Measurements from ENCODE around the gene GPSM3. TPM values are rescaled to one million over a fixed set of nuclear protein-coding genes. Genes with fewer than 3 reads are reported as not detected.
"Not testable (repeated sequence)": the region's sequence is repeated elsewhere in the genome, so short reads cannot be mapped to it uniquely, and the experiment has no call there.

GPSM3 gene
- total RNA-seq, 1 donor from 2014 or later, result 6.9 TPM

DNA sequence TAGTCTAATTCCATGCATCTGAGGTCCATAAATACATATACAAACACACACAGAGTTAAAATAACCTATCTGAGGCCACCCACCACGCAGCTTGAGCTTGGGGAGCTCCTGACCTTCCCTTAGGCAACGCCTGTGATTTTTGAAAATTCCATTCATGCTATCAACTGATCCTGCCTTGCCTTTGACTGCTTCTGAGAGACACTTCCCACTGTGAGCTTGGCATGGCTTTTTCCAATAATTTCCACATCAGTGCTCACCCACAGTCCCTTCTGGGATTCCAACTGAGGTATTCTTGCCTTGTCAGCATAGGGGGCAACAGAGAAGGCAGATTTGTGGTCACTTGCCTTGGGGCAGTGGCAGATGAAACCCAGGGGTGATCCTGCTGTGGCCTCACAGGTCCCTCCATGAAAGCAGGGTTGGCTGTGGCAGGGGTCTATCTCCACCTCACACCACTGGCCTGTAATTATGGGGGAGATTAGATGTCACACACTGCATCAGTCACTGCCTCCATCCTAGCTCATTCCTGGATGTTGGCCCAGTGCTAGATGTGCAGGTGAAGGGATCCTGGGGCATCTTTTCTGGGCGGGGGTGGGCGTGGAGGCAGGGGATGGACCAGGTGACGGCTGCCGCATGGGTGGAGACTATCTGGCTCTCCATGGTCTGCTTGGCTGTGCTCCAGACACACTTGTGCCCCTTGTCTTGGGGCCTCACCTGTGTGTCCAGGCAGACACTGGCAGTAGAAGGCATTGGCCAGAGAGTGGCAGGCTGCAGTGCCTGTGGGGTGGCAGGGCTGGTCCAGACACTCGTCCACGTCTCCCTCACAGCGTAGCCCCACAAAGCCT is 11.2 kb upstream of the GPSM3 start:
- DNase-seq (ENCODE audit: low read depth in 2 of 2), result no peak

DNA sequence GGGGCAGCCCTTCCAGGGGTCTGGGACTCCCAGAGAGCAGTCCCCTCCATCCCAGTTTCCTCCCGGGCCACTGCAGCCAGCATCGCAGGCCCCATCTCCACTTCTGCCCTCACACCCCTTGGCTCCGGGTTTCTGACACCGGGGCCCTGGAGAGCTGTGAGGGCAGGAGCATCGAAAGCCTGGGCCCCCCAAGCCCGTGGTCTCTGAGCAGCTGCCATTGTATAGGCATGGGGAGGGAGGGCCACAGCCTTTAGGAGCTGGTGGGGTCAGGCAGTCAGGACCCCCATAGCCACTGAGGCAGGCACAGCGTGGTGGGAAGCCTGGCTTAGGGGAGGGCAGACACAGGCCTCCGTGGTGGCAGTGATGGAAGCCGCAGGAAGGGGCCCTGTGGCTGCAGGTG is 9.7 kb upstream of the GPSM3 start:
- no peak for DNase-seq (ENCODE audit: low read depth in 2 of 2)

DNA sequence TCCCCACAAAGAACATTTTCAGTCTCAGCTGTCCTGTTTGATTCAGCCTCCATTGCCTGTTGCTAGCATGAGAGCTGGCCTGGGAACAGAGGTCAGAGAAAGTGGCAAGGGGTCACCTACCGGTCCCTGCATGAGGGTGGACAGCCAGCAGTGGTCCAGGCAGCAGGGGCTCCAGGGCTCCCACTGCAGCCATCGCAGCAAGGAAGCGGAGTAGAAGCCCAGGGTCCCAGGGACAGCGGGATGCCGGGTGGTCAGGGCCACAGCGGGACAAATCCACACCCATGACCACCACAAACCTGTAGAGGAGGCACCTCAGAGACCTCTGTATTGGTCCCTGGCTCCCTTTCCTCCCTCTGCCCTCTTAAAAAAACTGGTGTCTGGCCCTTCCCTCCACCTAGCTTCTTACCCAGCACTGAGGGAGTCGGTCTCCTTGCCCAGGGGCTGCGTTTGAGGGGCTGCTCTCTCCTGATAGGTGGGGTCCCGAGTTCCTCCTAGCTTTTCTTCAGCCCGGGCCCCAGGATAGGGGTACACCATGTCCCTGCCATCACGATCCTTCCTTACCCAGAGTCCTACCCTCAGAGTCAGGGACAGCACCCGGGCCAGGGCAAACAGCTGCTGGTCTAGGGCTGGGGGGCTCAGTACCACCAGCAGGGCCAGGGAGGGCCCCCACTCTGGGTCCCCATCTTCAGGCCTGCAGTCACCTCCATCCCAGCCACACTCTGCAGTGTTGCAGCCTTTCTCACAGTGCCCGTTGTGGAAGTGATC is 8.4 kb upstream of the GPSM3 start:
- DNase-seq (ENCODE audit: low read depth in 2 of 2), result no peak

DNA sequence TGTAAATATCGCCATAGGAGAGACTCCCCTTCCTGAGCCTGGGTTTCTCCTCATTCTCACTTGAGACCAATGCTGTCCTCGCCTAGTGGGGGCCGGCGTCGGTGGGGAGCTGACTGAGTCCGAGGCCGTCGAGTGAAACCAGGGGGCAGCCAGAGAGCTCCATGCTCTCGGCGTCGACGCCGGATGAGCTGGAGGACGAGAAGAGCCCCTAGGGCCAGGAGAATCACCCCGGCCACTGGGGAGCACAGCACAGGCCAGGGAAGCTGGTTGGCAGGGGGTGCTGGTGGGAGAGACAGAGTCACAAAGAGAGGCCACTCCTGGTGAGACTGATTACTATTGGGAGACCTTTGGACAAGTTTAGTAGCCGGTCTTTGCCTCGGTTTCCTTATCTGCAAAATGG is 6.4 kb upstream of the GPSM3 start:
- no peak for DNase-seq (ENCODE audit: low read depth in 2 of 2)

DNA sequence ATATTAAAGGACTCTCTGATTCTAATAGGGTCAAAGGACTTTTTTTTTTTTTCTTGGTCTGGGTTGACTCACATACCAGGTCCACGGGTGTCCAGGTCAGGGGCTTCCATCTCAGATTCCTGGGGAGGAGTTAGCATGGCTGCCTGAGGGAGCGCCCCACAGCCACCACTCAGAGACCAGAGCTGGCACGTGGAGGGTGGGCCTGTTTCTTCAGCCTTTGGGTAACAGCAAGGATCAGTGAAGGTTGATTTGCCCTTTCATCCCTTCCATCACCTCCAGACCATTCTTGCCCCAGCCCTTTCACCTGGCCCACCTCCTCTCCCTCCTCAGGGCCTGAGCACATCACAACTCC is 5.9 kb upstream of the GPSM3 start:
- no peak for DNase-seq (ENCODE audit: low read depth in 2 of 2)

DNA sequence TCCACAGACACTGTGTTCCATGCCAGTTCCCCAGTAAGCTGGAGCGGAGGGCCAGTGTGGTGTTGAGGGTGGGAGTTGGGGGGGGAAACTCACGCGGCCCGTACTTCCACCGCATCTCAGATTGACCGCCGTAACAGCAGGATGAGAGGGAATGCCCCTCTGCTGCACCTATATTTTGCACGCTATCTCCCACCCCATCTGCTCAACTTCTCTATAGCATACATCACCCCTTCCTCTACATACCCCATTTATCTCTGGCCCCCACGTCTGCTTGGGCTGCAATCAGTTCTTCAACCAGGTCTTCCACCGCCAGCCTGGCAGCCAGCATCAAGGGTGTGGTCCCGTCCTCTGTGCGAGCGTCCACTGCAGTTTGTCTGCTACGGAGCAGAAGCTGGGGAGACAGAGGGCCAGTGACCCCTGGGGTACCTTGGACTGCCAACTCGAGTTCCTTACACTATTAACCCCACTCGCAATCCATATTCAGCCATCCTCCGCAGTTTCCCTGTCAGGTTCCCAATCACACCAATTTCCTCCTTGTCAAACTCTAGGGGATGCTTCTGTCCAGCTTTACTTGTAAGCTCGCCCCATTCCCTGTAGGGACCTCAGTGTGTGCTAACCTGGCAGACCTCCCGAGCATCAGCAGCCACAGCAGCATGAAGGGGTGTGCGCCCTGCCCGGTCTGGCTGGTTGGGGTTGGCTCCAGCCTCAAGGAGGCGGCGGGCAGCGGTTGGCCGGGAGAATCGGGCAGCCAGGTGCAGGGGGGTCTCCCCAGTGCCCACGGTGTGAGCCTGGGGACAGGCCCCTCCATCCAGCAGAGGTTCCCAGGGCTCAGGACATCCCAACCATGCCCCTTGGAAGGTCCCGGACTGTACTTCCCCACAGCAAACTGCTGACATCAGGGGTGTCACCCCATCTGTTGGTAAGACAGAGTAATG is 4.5 kb upstream of the GPSM3 start:
- peak in 1 of 2 donors; percentile 81 for DNase-seq (ENCODE audit: low read depth in 2 of 2)

DNA sequence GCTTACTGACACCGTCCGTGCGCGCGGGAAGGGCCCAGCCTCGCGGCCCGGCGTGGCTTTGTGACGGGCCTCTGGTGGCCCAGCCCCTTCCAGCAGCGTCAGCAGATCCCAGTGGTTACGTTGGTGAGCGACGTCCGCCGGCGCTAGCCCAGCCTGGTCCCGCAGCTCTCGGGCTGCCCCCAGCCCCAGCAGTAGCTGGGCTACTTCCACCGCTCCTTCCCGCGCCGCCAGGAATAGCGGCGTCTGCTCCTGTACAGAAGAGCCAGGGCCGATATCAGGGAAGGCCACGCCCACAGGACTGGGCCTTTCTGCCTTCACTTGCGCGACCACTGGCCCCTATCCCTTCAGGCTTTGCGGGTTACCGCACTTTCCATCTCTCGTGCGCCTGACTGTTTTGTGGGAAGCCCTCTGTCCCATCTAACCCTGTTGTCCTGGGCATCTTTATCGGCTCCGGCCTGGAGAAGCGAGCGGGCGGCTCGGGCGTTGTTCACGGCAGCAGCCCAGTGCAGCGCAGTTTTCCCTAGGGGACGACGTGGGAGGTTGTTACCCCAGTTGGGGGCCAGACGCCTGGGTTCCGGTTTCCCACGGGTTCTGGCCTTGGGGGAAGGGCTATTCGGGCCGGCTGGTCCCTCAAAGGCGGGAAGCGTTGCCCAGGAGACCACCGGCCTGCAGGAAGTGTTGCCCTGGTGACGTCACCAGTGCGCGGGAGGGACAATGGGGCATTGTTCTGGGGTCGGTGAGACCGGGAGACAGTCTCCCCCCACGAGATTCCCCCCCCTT is 3.6 kb upstream of the GPSM3 start:
- DNase-seq (ENCODE audit: low read depth in 2 of 2), result peak; percentile 99 to 100

DNA sequence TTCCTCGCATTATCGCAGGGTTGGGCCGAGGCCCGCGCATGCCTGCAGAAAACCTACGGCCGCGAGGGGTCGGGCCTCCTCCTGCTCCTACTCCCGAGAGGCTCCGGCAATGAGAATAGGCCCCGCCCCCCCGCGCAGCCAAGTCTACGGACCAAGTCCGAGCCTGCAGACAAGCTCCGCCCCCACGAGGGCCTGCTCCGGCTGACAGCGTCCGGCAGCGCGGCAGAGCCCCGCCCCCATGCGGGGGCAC is 3.1 kb upstream of the GPSM3 start:
- peak; percentile 98 to 100 for DNase-seq (ENCODE audit: low read depth in 2 of 2)

DNA sequence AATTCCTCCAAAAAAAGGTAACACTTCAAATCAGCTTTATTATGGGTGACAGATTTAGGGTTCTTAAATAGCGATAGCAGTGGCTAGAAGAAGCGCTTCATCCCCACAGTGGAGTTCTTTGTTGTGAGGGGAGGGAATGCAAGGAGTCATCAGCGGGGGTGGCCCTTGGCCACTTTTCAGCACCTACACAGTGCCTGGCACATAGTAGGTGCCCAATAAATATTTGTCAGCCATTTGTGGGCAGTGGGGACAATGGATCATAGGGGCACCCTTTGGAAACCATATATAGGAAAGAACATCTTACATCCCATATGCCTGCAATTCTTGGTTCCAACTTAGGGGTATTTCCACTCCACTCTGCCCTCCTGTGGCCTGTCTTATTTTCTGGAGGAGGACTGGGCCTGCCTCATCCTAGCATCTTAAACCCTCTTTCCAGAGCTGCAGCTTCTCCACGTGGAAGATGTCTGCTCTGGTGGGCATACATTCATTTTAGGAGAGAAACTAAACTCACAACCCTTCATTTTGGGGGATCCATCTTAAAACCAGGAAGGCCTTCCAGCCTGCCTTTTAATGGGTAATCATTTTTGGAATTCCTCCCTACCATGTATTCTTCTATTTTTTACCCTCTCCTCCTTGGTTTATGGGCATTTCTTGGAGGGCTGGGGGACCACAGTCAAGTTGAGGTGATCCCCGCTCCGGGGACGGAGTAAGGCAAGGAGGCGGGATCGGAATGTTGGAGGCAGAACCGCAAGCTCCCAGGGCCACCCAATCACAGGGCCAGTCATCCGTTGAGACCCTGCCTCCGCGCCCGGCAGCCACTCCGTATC is 2.6 kb upstream of the GPSM3 start:
- DNase-seq (ENCODE audit: low read depth in 2 of 2), result peak in 1 of 2 donors; percentile 71

DNA sequence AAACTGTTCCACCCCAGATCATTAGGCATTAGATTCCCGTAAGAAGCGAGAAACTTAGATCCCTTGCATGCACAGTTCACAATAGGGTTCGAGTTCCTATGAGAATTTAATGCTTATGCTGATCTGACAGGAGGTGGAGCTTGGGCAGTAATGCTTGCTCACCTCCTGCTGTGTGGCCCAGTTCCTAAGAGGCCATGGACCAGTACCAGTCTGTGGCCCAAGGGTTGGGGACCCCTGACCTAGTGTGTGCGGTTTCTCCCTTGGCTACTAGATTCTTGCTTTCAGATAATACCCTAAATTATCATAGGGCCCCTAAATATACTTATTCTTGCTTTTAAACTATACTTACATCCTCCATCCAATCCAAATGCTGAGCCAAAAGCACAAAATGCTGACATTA is 1.9 kb upstream of the GPSM3 start:
- no peak for DNase-seq (ENCODE audit: low read depth in 2 of 2)

DNA sequence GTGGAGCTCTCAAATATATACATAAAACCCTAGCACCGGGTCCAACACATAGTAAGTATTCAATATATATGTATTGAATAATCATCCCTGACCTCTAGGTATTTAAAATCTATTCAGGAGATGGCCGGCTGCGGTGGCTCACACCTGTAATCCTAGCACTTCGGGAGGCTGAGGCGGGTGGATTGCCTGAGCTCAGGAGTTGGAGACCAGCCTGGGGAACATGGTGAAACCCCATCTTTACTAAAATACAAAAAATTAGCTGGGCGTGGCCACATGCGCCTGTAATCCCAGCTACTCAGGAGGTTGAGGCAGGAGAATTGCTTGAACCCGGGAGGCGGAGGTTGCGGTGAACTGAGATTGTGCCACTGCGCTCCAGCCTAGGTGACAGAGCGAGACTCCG is 653 bp upstream of the GPSM3 start:
- DNase-seq (ENCODE audit: low read depth in 2 of 2), result not testable (repeated sequence)

DNA sequence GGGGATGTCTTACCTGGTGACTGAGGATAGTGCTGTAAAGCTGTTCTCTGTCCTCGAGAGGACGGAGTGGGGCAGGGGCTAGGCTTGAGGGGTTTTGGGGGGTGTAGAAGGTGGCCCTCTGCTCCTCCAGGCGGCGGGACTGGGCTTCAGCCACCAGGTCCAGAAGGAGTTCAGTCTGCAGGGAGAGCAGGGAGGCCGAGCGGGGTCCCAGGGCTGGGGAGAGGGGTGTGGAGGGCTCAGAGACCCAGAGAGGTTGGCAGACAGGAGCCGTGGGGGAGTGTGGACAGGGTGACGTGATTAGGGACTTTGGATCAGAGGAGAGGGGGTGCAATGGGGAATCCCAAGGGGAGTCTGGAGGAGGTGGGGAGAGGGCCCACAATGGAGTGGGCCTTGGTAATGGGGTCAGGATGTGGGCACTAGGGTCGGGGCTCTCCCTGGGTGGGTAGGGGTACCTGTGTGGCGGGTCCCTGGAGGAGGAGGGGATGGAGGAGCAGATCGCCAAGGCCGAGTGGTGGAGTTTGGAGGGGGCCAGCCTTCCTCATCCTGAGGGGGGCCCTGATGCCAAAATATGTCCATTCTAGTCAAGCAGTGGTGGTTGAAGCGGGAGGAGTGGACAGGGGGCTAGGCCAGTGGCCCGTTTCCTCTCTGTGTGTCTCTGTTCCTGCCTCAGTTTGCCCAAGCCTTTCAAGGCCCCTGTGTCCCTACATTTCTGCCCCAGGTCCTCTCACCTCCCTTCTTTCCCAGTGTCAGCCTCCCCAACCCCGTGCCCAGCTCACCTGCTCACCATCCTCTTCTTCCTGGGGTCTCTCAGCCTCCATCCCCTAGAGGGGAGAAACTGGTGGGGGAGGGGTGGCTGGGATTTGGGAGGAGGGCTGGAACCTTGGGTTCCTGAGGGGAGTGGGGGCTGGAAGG is 491 bp downstream of the GPSM3 start:
- DNase-seq (ENCODE audit: low read depth in 2 of 2), result no peak

DNA sequence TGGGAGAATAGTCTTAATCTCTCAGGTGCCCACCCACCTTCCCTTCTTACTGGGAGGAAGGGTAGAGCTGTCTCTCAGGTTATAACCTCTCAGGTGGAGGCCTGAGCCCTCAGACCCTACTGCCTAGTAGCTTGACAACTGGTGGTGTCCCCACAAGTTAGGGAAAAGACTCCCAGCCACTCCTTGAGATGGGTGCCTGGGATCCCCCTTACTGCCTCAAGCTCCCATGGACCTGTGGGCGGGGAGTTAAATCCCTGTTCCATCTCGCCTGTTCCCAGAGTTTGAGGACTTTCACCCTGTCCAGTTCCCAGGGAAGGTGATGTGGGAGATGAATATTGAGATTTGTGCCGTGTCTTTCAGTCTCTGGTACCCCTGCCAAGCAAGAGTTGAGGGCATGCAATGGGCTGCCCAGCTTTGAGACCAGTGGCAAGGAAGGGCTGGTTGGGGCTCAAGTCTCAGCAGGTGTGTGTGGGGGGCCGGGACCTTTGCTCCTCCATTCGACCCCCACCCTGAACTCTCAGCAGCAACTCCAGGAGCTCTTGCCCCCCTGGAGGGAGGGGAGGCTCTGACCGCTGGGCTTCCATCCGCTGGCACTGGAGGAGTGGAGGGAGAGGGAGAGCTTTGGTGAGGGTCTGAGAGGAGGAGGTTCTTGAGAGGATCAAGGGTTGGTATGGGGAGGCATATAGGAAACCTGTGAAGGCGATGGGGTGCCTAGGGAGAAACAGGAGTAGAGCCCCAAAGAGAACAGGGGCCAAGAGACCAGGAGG is 1.3 kb downstream of the GPSM3 start:
- DNase-seq (ENCODE audit: low read depth in 2 of 2), result no peak

DNA sequence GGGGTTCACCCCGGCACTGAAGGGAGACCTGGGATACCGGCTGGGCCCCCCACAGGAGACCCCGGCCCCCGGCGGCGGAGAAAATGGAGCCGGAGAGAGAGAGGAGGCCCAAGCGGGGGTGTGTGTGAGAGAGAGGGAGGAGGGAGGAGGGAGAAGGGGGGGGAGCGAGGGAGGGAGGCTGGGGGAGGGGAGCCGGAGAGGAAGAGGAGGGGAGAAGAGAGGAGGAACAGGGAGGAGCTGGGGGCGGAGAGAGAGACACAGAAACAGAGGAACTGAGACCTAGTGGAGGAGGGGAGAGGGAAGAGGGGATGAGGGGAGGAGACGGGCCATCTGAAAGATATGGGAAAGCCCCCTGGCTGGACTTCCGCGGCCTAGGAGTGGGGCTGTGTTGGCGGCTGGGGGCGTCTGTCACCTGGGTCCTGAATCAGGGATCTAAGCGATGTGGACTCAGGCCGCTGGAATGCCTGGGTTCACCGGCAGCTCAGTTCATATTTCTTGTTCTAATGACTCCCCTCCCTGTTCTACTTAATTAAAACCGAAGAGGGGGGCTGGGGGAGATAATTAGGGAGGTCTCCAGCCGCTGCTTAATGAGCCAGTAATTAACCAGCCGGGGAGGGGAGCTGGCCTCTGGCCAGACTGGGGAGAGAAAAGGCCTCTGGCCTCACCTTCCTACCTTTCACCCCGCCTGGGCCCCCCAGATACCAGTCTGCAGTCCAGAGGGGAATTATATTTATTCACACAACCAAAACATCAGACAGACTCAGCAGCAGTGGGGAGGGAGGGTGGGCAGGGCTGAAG is 2.2 kb downstream of the GPSM3 start, which contains the start of gene PBX2:
Gene PBX2 (minus strand): TSS at position 149 of the 798 bp plus-strand sequence. CDS start 287 bp downstream, outside the sequence.
- peak; percentile 91 to 98 for DNase-seq (ENCODE audit: low read depth in 2 of 2)

DNA sequence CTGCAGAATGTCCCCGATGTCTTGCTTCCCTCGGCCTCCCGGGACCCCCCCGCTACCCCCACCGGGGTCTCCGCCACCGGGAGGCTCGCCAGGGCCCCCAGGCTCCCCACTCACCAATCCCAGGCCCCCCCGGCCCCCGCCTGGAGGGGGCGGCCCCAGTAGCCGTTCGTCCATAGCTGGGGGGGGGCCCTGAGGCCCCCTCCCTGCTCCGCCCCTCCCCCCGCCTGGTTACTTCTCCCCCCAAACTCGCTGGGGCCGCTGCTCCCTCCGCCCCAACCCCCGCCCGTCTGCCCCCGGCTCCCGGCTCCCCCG is 2.7 kb downstream of the GPSM3 start:
- DNase-seq (ENCODE audit: low read depth in 2 of 2), result no peak

DNA sequence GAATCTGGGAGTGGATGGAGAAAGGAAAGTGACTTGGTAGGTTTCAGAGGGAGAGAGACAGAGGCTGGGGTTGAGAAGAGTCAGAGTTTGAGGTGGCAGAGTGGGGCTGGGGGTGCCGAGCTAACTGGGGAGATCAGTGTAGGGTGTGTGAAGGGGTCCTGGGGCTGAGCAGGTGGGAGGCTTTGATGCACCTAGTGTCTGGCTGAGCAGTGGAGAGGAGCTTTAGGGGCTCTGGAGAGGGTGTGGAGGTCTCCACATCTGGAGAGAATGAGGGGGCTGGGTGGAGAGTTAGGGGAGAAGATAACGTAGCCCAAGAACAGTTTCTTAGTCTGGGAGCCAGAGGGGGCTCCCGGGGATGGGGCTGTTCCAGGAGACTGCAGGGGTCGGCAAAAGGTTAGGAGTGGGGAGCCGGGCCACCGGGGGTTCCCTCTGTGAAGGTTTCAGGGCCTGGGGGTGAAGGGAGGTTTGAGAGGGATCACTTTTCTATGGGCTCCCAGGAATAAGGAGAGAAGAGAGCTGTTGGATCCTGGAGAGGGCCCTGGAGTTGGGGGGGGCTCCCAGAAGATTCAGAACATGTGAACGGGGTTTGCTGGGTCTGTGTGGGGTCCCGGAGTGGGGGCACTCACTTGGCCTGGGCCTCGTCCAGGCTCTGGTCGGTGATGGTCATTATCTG is 3.2 kb downstream of the GPSM3 start:
- no peak for DNase-seq (ENCODE audit: low read depth in 2 of 2)

DNA sequence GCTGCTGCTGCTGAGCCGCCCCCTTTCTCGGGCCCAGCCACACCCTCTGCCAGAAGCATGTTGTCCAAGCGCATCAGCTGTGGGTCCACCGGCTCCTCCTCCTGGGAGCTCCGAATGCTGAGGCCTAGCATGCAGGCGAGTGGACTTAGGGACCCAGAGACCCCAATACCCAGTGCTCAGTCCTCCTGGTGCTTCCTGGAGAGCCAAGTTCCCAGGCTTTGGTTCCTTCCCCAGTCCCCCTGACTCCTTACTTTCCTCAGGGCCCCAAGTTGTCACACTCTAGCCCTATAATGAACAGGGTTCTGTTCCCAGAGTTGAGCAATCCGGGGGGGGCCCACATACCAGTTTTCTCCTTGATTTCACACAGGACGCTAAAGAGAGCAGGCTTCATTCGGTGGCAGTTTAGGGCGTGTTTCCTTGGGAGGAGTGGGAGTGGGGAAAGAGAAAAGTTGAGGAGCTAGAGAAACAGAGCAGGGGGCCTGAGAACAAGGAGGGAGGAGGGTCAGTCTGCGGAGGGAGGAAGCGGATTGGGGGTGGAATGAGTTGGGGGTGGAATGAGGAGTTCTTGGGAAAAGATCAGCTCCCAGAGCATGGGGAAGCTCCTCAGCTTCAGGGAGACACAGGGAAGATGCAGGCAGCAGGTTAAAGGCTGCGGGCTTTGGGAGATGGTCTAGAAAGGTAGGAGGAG is 3.9 kb downstream of the GPSM3 start:
- no peak for DNase-seq (ENCODE audit: low read depth in 2 of 2)

Measured in dermis microvascular lymphatic vessel endothelial cell (primary cell).